Measurements from ENCODE around the gene MCM3.

MCM3 gene

DNA sequence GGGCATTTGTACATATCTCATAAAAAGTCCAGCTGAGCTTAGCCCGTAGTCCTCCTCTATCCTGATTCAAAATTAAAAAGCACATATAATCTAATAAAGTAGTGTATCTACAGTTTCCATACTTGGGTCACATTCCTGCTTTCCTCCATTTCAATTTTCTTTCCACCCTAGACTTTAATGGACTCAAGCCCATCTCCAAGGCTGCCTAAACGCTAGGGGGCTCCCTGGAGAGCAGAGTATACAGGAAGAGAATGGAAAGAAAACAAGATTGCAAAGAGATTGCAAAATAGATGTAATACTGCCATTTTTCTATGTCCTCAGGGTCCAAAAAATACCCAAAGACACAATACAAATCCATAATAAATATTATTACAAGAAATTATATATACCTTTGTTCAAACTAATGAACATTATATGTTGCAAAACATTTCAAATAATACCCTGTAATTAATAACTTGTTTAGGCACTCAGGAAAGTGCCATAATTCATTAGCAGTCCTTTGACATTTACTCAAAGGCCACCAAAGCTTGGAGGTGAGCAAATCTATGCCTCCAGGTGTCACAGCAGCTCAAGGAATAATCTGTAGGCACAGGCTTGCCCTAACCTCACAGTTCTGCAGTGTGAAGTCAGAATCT is 2.4 kb upstream of the MCM3 start:
- intact Hi-C loops (cut with micrococcal nuclease): loop anchor here (1.0 to 5.0 kb wide), 3 partner anchors 19 to 375 kb away; no protein-coding TSS in a partner anchor
- Mint-ChIP-seq H3K36me3 (ENCODE audit: low read depth) (peaks cover 9% of the 10 kb centered on the region), H3K9me3 (no peaks in the 10 kb centered on the region), H3K4me1 (ENCODE audit: low read depth) (peaks cover 13% of the 10 kb centered on the region), H3K4me3 (no peak overlapping the region), H3K27ac (no peak overlapping the region), H3K27me3 (peaks cover 1% of the 10 kb centered on the region)

GRCh38 chr6:52285177-52286068 is 881 bp upstream of the MCM3 start:
- no peak overlapping the region for H3K27ac Mint-ChIP-seq
- peaks cover 24% of the 10 kb centered on the region for H3K36me3 Mint-ChIP-seq (ENCODE audit: low read depth)
- H3K4me1 Mint-ChIP-seq (ENCODE audit: low read depth): peaks cover 13% of the 10 kb centered on the region
- H3K4me3 Mint-ChIP-seq: no peak overlapping the region
- intact Hi-C loops (cut with micrococcal nuclease): loop anchor here (1.0 to 5.0 kb wide), 4 partner anchors 21 to 377 kb away; partner anchors contain the start of gene PAQR8
- H3K9me3 Mint-ChIP-seq: no peaks in the 10 kb centered on the region
- no peaks in the 10 kb centered on the region for H3K27me3 Mint-ChIP-seq

- no peak overlapping the region for H3K4me3 Mint-ChIP-seq
- no peaks in the 10 kb centered on the region for H3K9me3 Mint-ChIP-seq
- no peaks in the 10 kb centered on the region for H3K27me3 Mint-ChIP-seq
- peaks cover 13% of the 10 kb centered on the region for H3K4me1 Mint-ChIP-seq (ENCODE audit: low read depth)
- peaks cover 34% of the 10 kb centered on the region for H3K36me3 Mint-ChIP-seq (ENCODE audit: low read depth)
- intact Hi-C loops (cut with micrococcal nuclease): no loop called here
- H3K27ac Mint-ChIP-seq: no peak overlapping the region
Observed at GRCh38 chr6:52284131-52284459, 447 bp downstream of the MCM3 start.

DNA sequence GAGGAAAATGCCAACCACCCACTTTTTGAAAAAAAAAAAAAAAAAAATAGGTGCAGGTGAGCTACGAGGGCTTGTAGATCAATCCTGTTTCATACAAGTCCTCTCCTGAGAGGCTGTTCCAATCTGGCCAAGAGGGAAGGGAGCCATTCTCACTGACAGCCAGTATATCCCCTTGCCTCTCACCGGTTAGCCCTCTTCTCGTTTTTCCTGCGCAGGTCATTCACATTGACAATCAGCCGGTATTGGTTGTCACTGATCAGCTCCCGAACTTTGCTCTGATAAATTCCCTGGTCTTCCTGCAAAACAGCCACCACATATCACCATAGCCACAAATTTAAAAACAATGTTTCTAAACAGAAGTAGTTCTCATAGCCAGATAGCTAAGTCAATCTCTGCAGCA is 1.4 kb downstream of the MCM3 start:
- peaks cover 13% of the 10 kb centered on the region for H3K4me1 Mint-ChIP-seq (ENCODE audit: low read depth)
- no peak overlapping the region for H3K27ac Mint-ChIP-seq
- H3K4me3 Mint-ChIP-seq: no peak overlapping the region
- H3K9me3 Mint-ChIP-seq: no peaks in the 10 kb centered on the region
- intact Hi-C loops (cut with micrococcal nuclease): no loop called here
- no peaks in the 10 kb centered on the region for H3K27me3 Mint-ChIP-seq
- peaks cover 43% of the 10 kb centered on the region for H3K36me3 Mint-ChIP-seq (ENCODE audit: low read depth)

- Mint-ChIP-seq H3K4me3 (no peak overlapping the region), H3K4me1 (ENCODE audit: low read depth) (no peaks in the 10 kb centered on the region), H3K36me3 (ENCODE audit: low read depth) (peaks cover 81% of the 10 kb centered on the region), H3K27me3 (no peaks in the 10 kb centered on the region), H3K27ac (no peak overlapping the region), H3K9me3 (no peaks in the 10 kb centered on the region)
- intact Hi-C loops (cut with micrococcal nuclease): no loop called here
Observed at GRCh38 chr6:52276130-52276529, 8.4 kb downstream of the MCM3 start.

DNA sequence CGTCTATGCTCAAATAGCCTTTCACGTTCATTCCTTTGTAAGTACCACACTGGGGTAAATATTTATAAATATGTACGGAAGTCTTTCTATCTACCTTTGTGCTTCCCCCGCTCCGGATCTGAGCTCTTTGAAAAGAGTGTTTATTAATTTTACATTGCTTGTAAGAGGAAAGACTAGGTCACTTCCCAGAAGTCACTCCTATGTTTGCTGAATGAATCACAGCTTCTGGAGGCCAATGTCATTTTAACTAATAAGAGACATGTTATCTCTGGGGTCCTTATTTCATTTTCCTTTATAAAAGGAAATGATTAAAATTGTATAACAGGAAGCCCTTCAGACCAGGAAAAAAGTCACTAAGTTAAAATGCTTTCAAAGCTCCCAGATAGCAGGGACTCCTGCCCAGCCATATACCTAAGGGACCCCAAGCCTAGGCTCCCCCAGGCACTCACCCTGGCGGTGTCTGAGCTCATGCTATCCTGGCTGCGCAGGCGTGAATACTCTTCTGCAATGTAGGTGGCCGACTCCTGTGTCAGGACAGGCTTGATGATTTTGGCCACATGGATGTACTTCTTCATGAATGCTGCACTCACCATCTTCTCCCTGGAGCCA is 12.6 kb downstream of the MCM3 start:
- no peak overlapping the region for H3K4me3 Mint-ChIP-seq
- H3K27me3 Mint-ChIP-seq: no peaks in the 10 kb centered on the region
- no peaks in the 10 kb centered on the region for H3K9me3 Mint-ChIP-seq
- H3K36me3 Mint-ChIP-seq (ENCODE audit: low read depth): peaks cover 87% of the 10 kb centered on the region
- no peak overlapping the region for H3K27ac Mint-ChIP-seq
- intact Hi-C loops (cut with micrococcal nuclease): no loop called here
- no peaks in the 10 kb centered on the region for H3K4me1 Mint-ChIP-seq (ENCODE audit: low read depth)

DNA sequence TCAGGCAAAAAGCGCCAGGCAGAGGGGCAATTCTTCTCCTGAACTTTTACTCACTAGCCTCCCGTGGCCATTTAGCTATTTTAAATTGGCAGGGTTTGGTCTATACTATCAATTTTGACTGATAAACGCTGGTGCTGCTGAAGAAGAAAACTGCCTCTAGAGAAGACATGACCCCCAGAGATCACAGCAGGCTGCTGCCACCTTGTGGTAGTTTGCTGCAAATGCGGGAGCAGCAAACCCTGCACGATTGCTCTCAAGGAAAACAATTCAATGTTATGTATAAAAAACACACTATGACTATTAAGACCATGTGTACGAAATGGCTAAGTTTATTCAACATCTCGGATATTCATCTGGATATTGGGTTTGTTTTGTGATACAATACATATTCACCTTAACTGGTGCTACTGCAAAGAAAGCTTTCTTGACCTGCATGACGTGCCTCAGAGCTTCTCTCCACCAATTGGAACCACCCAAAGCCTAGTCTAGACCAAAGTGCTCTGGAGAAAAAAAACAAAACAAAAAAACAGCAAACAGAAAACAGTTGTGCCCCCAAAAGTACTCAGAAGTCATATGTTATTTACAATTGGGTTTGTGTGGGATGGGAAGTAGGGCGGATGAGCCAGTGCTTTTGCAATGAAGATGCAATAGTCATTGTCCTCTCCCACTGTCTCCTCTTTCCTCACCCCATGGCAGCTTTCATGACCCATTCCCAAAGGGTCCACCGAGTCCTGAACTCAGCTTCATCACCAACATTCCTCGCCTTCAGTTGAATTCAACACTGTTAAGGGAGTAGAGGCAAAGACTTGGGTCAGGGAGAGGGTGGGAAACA is 20.6 kb downstream of the MCM3 start:
- intact Hi-C loops (cut with micrococcal nuclease): loop anchor here (5.0 kb wide), 1 partner anchor 202 kb away; no protein-coding TSS in a partner anchor
- H3K27ac Mint-ChIP-seq: no peak overlapping the region
- H3K27me3 Mint-ChIP-seq: no peaks in the 10 kb centered on the region
- peaks cover 61% of the 10 kb centered on the region for H3K36me3 Mint-ChIP-seq (ENCODE audit: low read depth)
- H3K9me3 Mint-ChIP-seq: no peaks in the 10 kb centered on the region
- H3K4me3 Mint-ChIP-seq: no peak overlapping the region
- no peaks in the 10 kb centered on the region for H3K4me1 Mint-ChIP-seq (ENCODE audit: low read depth)

DNA sequence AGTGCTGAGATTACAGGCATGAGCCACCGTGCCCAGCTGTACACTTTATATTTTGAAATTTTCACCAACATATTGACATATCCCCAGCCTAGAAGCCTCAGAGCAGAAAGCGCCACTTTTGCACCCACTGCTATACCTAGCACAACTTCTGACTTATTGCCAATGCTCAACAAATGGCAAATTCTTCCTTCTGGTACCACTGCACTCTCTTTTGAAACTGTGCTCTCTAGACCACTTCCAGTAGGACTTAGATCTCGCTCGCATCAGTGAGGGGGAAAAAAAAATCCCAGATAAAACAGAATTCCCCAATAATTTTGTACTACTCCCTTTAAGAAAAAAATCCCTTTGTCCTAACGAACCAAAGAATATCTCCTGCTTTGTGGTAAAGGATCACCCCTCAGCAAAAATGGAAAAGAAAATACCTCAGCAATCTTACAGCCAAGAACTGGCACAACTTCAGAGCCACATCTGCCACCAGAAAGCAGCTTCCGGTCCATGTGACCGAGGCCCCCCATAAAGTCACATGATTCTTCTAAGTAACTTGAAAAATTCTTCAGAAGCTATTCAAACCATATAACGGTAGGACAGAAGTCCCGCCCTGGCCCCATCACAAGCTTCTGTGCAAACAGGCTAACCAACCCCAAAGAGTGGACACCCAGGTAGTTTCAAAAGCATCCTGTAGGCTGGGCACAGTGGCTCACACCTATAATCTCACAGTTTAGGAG is 21.8 kb downstream of the MCM3 start:
- intact Hi-C loops (cut with micrococcal nuclease): loop anchor here (5.0 kb wide), 1 partner anchor 200 kb away; no protein-coding TSS in a partner anchor
- H3K27me3 Mint-ChIP-seq: no peaks in the 10 kb centered on the region

GRCh38 chr6:52261229-52261628 is 23.3 kb downstream of the MCM3 start:
- no peaks in the 10 kb centered on the region for H3K4me1 Mint-ChIP-seq (ENCODE audit: low read depth)
- intact Hi-C loops (cut with micrococcal nuclease): loop anchor here (5.0 kb wide), 1 partner anchor 199 kb away; no protein-coding TSS in a partner anchor
- H3K27me3 Mint-ChIP-seq: no peaks in the 10 kb centered on the region
- H3K36me3 Mint-ChIP-seq (ENCODE audit: low read depth): peaks cover 34% of the 10 kb centered on the region
- H3K4me3 Mint-ChIP-seq: no peak overlapping the region
- H3K9me3 Mint-ChIP-seq: no peaks in the 10 kb centered on the region
- no peak overlapping the region for H3K27ac Mint-ChIP-seq

More for the DNA sequence above, 21.8 kb downstream of the MCM3 start:
- no peak overlapping the region for H3K4me3 Mint-ChIP-seq
- no peaks in the 10 kb centered on the region for H3K4me1 Mint-ChIP-seq (ENCODE audit: low read depth)
- H3K36me3 Mint-ChIP-seq (ENCODE audit: low read depth): peaks cover 49% of the 10 kb centered on the region
- H3K9me3 Mint-ChIP-seq: no peaks in the 10 kb centered on the region
- H3K27ac Mint-ChIP-seq: no peak overlapping the region

DNA sequence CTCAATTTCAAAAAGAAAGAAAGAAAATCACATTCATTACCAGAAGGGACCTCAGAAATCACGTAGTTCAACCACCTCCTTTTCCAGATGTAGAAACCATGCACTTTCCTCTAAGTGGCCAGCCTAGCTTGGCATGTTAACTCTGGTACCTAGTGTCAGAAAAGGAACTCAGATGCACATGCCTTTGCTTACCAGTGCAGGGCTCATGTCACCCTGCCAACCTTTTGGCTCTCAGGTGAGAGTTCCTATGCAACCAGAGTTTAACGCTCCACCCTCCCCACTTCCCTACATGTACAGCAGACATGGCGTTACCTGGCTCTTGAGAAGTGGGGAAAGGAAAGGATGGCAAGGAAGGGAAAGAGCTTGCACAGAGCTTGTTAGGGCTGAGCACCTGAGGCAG is 23.9 kb downstream of the MCM3 start:
- no peaks in the 10 kb centered on the region for H3K9me3 Mint-ChIP-seq
- H3K4me3 Mint-ChIP-seq: no peak overlapping the region
- peaks cover 29% of the 10 kb centered on the region for H3K36me3 Mint-ChIP-seq (ENCODE audit: low read depth)
- intact Hi-C loops (cut with micrococcal nuclease): loop anchor here (5.0 kb wide), 1 partner anchor 198 kb away; no protein-coding TSS in a partner anchor
- H3K27me3 Mint-ChIP-seq: peaks cover 1% of the 10 kb centered on the region
- H3K4me1 Mint-ChIP-seq (ENCODE audit: low read depth): no peaks in the 10 kb centered on the region
- H3K27ac Mint-ChIP-seq: no peak overlapping the region

DNA sequence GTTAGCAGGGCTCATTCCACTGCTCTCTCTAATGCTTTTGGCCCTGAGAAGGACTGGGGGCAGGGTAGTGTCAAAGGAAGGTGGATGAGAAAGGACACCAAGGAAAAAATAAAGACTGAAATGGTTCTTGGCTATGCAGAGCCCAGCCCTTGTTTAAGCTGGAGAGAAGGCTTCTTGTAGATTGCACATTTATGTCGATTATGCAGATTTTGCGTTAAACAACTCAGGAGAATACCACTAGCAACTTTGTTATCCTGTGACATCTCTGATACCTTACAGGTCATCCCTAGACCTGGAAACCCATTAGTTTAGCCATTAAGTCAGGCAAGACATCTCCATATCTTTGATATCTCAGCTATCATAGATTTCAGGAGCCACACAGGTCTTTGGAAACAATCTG is 29.1 kb downstream of the MCM3 start:
- no peaks in the 10 kb centered on the region for H3K4me1 Mint-ChIP-seq (ENCODE audit: low read depth)
- H3K27me3 Mint-ChIP-seq: peaks cover 26% of the 10 kb centered on the region
- intact Hi-C loops (cut with micrococcal nuclease): no loop called here
- H3K27ac Mint-ChIP-seq: no peak overlapping the region
- no peaks in the 10 kb centered on the region for H3K9me3 Mint-ChIP-seq
- no peaks in the 10 kb centered on the region for H3K36me3 Mint-ChIP-seq (ENCODE audit: low read depth)
- H3K4me3 Mint-ChIP-seq: no peak overlapping the region

DNA sequence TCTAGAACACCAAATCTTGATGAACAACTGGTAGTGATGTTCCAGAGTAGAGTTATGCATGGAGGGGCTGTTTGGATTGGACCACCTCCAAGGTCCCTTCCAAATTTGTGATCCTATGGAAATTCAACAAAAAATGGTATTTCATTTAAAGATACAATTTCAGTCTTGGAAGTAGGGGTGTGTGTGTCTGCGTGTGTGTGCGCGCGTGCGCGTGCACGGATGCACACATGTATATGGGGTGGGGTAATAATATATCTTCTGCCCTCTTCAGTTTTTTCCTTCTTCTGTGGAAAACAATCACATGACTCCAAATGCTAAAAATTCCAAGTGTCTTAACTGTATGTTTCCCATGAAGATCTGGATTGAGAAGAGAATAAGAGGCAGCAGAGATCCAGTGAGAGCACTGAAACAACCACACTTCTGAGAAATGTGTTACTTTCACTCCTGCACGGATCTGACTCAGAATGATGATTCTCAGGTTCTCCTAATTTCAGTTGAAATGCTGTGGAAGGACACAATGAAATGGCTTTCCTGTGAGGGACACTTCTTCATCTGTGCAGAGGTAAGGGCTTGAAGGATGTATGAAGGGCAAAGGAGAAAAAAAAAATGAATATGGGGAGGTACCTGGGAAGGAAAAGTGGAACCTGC is 29.7 kb downstream of the MCM3 start:
- Mint-ChIP-seq H3K4me3 (no peak overlapping the region), H3K27me3 (peaks cover 27% of the 10 kb centered on the region), H3K4me1 (ENCODE audit: low read depth) (no peaks in the 10 kb centered on the region), H3K36me3 (ENCODE audit: low read depth) (no peaks in the 10 kb centered on the region), H3K27ac (no peak overlapping the region), H3K9me3 (no peaks in the 10 kb centered on the region)
- intact Hi-C loops (cut with micrococcal nuclease): no loop called here

GRCh38 chr6:52253494-52253893 is 31.0 kb downstream of the MCM3 start:
- Mint-ChIP-seq H3K27me3 (peaks cover 27% of the 10 kb centered on the region), H3K36me3 (ENCODE audit: low read depth) (no peaks in the 10 kb centered on the region), H3K4me3 (no peak overlapping the region), H3K4me1 (ENCODE audit: low read depth) (no peaks in the 10 kb centered on the region), H3K27ac (no peak overlapping the region), H3K9me3 (no peaks in the 10 kb centered on the region)
- intact Hi-C loops (cut with micrococcal nuclease): no loop called here
